ENCODE measurements around the gene TRAF1.
A peak's percentile ranks its signal among the peaks of the same experiment; 100 is the strongest.

DNA sequence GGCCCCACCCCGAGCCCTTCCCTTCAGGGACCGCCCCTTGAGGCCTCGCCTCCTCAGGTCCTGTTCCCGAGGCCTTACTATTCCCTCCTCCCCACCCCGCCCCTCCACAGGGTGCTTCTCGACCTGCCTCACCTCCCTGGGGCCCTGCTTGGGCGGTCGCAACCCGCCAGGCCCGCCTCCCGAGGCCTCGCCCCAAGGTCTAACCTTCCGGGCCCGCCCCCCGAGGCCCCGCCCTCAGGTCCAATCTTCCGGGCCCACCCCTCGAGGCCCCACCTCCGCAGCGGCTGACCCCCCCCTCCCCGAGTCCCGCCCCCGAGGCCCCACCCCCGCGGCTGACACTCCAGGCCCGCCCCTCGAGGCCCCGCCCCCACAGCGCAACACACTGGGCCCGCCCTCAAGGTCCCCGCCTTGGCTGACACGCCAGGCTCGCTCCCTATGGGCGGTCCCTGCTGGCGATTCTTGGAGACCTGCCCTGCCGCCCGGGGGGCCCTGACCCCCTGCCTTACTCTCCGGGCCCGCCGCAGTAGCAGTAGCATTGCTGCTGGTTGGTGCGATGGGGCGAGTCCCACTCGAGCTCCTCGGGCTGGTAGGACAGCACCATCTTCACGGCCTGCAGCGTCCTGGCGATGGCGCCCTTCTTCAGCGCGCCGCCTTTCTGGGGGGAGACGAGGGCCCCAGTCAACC lies 57.8 kb downstream of the TRAF1 start:
- peak; percentile 16 for TF ChIP-seq CTCF (IDR thresholded peaks at IDR 0.05; ENCODE audit: low read depth, low read length)
- TF ChIP-seq POLR2A (IDR thresholded peaks at IDR 0.05; ENCODE audit: extremely low read depth, insufficient read length): no peak
- TF ChIP-seq, protein P1, sequence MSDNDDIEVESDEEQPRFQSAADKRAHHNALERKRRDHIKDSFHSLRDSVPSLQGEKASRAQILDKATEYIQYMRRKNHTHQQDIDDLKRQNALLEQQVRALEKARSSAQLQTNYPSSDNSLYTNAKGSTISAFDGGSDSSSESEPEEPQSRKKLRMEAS (IDR thresholded peaks at IDR 0.05; ENCODE audit: low read depth, low read length): no peak

Data from NB4 (cell line).